MM.1S (cell line): ENCODE results near the gene ZBTB37.

Experiments used
- CTCF ChIP-seq: fragments of 300-600 bp; sonication (generic); IDR thresholded peaks from 2 replicates; pipeline ENCODE4 v1.5.1; 2016; ENCODE audit warnings: antibody characterized with exemption, low read length, mixed read lengths
- EZH2 ChIP-seq: fragments of 300-600 bp; sonication (generic); optimal IDR thresholded peaks from 2 replicates; pipeline ENCODE3; 2017; ENCODE audit warnings: low read depth, mild to moderate bottlenecking, antibody characterized with exemption, low read length, mixed read lengths
- EZH2phosphoT487 ChIP-seq: fragments of 300-600 bp; sonication (generic); IDR thresholded peaks from 2 replicates; pipeline ENCODE4 v1.6.1; 2018; ENCODE audit warnings: antibody characterized with exemption, low read length

- no peak for TF ChIP-seq CTCF
- TF ChIP-seq EZH2 = no peak
- TF ChIP-seq EZH2phosphoT487 = no peak
These were observed 46.5 kb upstream of the ZBTB37 start for GRCh38 chr1:173821680-173822079.
